ENCODE results near the gene PDIA4.
"Not testable (repeated sequence)": the region's sequence is repeated elsewhere in the genome, so short reads cannot be mapped to it uniquely, and the experiment has no call there.

Gene PDIA4, protein sequence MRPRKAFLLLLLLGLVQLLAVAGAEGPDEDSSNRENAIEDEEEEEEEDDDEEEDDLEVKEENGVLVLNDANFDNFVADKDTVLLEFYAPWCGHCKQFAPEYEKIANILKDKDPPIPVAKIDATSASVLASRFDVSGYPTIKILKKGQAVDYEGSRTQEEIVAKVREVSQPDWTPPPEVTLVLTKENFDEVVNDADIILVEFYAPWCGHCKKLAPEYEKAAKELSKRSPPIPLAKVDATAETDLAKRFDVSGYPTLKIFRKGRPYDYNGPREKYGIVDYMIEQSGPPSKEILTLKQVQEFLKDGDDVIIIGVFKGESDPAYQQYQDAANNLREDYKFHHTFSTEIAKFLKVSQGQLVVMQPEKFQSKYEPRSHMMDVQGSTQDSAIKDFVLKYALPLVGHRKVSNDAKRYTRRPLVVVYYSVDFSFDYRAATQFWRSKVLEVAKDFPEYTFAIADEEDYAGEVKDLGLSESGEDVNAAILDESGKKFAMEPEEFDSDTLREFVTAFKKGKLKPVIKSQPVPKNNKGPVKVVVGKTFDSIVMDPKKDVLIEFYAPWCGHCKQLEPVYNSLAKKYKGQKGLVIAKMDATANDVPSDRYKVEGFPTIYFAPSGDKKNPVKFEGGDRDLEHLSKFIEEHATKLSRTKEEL

DNA sequence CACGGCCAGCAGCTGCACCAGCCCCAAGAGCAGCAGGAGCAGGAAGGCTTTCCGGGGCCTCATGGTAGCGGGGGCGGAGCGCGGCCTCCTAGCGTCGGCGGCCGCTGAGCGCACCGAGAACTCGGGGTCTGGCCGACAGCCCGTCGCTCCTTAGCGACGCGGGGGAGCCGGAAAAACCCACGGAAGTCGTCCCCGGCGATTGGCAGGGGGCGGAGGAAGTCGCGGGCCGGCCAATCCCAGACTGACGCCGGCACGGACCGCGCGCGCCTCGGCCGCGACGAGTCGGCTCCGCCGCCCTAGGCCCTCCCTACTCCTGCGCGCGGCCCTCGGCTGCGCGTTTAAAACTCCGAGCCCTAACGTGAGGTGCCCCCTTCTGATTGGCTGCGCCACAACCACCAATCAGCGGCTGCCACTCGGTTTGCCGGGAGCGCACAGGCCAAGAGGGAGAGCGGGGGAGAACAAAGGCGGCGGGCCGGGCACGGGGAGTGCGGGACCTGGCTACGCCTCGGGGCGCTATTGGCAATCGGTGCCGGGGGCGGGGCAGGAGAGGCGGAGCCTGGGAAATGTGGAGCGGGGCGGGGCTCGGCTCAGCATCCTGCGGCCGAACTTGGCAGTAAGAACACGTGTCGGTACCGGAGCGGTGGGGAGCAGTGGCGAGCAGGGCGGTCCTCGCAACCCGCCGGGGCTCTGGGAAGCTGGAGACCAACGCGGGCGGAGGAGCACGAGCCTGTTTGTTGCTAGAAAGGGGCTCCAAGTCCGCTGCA is at the start of gene PDIA4:
Gene PDIA4, minus strand, starts transcription at position 160 of the 764 bp plus-strand sequence. Its CDS starts 97 bp downstream, at position 63.
- DNase-seq (ENCODE audit: low spot score) = peak; percentile 98

DNA sequence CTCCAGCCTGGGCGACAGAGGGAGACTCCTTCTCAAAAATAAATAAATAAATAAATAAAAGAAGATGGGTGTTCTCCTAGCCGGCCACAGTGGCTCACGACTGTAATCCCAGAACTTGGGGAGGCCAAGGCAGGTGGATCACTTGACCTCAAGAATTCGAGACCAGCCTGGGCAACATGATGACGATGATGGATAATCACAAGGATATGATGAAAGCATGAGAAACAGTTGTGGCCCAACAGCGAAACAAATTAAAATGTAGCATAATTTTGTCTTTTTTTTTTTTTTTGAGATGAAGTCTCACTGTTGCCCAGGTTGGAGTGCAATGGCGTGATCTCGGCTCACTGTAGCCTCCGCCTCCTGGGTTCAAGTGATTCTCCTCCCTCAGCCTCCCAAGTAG is 49.3 kb upstream of the PDIA4 start:
- no peak for DNase-seq (ENCODE audit: low spot score)

DNA sequence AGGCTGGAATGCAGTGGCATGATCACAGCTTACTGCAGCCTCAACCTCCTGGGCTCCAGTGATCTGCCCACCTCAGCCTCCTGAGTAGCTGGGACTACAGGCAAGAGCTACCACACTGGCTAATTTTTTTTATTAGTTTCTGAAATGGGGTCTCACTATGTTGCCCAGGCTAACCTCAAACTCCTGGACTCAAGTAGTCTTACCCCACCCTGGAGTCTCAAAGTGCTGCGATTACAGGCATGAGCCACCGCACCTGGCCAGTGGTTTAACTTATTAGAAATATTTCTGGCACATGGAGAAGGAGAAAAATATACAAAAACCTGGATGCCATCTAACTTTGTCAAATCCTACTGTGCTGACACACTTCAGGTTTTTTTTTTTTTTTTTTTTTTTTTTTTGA is 47.0 kb upstream of the PDIA4 start:
- DNase-seq (ENCODE audit: low spot score) = no peak

DNA sequence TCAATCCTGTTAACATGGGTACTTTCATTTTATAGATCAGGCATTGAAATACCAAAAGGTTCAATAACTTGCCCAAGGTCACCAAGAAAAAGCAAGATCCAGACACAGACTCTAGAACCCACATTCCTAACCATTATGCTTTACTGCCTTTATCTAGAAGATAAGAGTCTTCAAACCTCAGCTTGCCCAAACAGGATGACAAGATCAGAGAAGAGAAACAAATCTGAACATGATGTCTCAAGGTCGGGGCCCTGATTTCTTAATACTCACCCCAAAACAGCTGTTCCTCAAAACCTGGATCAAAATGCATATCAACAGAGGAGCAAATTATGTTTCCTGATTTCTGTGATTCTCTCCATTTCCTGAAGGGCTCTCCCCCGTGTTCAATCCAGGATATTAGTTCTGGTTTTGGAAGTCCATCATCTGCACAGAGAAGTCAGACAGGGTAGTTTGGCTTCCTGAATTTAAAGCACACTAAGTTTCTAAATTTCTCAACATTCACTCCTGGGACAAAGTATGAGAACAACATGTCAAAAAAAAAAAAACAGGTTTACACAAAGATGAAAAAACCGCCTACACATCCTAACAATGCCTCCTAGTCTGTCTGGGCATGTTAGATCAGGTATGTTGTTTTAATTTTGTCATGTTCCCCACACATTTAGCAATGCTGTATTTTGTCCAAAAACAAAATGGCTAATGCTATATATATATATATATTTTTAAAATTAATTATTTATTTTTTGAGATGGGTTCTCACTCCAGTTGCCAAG is 46.0 kb upstream of the PDIA4 start:
- DNase-seq (ENCODE audit: low spot score) = no peak

DNA sequence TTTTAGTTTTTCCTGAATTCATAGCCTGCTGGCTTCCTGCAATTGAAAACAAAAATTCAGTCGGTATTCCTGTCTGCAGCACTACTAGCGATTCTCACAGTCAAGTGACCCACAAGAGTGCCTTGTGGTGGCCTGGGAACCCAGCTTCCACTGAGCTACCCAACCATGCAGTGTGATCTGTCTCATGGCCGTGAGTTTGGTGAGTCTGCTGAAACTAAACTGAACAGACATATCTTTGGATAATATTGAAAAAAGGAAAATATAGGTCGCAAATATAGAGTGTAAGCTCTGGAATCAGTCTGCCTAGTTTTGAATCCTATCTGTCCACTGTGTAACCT is 44.1 kb upstream of the PDIA4 start:
- no peak for DNase-seq (ENCODE audit: low spot score)

DNA sequence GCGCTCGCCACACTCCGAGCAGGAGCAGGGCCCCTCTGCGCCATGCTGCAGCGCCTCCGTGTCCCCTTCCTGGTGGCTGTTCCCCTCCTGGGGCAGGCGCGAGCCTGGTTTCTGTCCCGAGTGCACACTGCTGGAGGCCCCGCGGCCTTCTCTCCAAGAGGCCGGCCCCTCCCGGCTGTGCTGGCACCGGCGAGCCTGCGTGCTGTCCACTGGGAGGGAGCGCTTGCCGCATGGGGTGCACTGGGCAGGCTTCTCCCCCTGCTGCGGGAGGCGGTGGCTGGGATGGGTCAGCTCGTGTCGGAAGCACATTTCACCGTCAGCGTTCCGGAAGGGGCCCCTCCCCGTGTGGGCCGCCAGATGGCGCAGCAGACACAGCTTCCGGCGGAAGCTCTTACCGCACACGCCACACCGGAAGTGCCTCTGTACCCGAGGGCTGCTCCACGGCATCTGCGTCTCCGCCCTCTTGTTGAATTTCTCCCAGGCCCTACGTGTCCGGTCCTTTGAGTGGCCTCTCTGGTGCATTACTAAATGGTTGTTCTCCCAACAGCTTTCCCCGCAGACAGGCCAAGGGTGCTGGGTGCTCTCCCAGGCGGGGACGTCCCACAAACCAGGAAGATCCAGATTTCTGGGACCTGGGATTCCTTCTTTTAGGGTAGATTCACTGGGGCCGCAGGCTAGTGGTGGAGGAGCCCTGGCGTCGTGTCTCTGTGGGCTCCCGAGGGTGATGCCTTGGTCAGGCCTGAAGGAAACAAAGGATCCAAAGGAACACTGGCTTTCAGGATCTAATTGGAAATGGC is 43.5 kb upstream of the PDIA4 start:
- DNase-seq (ENCODE audit: low spot score) = no peak

DNA sequence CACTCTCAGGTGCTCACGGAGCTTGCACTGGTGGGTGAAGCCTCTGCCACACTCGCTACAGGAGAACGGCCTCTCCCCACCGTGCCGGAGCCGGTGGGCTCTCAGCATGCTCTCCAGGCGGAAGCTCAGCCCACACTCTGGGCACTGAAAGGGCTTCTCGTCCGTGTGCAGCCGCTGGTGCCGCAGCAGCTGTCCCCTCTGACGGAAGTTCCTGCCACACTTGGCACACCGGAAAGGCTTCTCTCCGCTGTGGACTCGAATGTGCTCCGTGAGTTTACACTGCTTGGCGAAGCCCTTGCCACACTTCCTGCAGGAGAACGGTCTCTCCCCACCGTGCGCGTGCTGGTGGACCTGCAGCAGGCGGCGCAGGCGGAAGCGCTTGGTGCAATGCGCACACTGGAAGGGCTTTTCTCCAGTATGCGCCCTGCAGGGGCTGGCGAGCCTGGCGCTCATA is 42.9 kb upstream of the PDIA4 start:
- DNase-seq (ENCODE audit: low spot score) = no peak

DNA sequence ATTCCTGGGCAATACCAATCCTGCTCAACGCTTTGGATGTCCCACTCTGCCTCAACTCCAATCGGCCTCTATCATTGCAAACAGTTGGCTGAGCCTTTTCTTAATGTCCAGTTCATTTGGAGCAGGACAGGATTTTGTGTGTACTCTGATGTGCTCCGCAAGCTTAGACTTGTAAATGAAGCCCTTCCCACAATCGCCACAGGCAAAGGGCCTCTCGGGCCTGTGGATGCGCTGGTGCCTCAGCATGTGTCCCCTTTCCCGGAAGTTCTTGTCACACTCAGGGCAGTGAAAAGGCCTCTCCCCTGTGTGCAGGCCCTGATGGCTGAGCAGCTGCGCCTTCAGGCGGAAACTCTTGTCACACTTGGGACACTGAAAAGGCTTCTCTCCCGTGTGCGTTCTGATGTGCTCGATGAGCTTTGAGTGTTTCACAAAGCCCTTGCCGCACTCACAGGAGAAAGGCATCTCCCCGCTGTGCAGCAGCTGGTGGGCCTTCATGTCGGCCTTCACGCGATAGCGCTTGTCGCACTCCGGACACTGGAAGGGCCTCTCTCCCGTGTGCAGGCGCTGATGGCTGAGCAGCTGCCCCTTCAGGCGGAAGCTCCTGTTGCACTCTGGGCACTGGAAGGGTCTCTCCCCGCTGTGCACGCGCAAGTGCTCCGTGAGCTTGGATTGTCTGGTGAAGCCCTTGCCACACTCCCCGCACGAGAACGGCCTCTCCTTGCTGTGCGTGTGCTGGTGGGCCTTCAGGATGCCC is 42.2 kb upstream of the PDIA4 start:
- DNase-seq (ENCODE audit: low spot score) = no peak

DNA sequence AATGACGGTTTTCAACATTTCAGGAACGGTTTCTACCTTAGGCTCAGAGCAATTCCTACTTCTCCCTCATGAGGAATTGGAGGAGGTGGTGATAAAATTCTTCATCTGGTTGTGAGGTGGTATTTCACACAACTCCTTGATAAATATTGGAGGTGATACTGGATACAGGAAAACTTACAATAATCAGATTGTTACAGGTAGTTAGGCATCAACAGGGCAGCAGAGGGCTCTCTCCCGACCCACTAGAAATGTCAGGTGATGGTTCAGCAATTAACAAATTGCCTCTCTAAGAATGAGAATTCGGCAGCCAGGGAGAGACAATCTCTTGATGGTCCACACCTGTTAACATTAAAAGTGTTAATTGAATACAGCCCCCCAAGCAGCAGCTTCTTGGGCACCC is 39.6 kb upstream of the PDIA4 start:
- peak; percentile 18 for DNase-seq (ENCODE audit: low spot score)

DNA sequence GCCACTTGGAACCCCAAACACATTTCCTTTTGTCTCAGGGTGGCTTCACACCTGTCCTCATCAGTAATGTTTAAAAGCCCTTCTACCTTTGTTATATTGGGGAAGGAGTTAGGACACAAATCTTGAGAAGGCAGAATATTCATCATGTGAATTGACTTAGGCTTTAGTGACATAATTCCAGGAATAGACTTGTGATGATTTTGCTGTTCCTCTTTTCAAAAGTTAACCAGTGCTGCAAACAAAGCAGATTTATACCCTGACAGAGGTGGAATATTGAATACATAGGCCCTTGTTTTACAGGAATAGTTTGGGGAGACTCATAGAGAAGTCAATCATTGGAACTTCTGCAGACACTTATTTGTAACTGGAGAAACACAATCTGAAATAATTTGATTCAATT is 35.2 kb upstream of the PDIA4 start:
- DNase-seq (ENCODE audit: low spot score) = no peak

DNA sequence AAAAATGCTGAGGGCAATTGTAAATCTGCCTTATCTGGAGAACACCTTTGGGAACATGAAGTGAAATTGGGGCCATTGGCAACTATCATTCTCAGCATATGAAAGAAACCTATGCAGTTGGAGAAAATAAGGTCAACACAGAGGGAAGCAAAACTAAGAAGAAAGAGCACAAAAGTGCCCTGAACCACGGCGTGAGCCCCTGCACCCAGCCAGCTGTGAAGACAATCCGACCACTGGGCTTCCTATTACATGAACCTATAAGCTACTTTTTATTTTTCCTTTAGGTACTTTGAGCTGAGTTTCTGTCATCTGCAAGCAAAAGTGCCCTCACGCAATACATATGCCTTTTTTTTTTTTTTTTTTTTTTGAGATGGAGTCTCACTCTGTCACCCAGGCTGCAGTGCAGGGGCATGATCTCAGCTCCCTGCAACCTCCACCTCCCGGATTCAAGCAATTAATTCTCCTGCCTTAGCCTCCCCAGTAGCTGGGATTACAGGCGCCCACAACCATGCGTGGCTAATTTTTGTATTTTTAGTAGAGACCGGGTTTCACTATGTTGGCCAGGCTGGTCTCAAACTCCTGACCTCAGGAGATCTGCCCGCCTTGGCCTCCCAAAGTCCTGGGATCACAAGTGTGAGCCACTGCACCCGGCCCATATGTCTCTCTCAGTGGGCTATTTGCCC is 34.1 kb upstream of the PDIA4 start:
- DNase-seq (ENCODE audit: low spot score) = not testable (repeated sequence)

DNA sequence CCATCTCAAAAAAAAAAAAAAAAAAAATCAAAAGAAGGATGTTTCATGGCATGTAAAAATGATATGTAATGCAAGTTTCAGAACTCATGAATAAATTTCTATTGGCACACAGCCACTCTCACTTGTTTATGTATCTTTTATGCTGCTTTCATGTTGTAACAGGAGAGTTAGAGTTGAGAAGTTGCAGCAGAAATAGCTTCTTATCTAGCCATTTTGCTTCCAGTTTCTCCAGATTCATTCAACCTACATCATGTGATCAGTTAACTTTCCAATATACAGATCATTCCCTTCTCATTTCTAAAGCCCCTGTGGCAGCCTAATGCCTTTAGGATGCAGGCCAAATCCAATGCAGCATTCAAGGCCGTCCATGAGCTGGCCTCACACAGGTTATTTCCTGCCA is 31.9 kb upstream of the PDIA4 start:
- no peak for DNase-seq (ENCODE audit: low spot score)

DNA sequence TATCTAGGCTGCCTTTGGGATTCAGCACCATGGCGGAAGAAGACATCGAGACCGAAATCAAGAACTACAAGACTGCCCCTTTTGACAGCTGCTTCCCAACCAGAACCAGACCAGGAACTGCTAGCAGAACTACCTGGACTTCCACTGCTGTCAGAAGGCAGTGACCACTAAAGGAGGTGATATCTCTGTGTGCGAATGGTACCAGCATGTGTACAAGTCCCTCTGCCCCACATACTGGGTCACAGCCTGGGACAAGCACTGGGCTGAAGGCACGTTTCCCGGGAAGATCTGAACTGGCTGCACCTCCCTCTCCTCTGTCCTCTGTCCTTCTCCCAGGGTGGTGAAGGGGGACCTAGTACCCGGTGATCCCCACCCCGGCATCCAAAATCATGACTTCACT is 25.6 kb upstream of the PDIA4 start:
- no peak for DNase-seq (ENCODE audit: low spot score)

DNA sequence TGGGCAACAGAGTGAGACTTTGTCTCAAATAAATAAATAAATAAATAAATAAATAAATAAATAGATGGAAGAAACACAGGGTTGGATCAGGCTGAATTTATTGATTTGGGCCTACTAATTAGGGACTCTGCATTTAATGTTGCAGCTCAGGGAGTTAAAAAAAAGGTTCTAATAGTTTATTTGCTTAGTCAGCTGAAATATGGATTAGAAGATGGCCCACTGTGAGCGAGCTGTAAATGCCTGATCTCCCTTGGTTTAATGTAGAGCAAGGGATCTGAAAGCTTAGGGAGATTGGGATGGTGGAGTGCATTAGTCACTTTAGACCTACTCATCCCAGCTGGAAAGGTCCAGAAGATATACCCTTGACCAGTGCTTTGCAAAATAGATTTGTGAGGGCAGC is 25.1 kb upstream of the PDIA4 start:
- DNase-seq (ENCODE audit: low spot score) = no peak

DNA sequence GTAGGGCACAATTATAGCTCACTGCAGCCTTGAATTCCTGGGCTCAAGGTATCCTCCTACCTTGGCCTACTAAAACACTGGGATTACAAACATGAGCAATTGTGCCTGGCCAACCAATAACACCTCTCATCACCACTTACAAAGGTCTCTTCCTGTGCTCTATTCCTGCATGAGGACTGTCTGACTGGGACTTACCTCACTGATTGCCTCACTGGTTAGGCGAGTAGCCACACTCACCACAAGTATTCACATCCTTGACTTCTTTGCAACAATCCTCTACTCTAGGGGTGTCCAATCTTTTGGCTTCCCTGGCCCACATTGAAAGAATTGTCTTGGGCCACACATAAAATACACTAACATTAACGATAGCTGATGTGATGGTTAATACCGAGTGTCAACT is 22.6 kb upstream of the PDIA4 start:
- no peak for DNase-seq (ENCODE audit: low spot score)

DNA sequence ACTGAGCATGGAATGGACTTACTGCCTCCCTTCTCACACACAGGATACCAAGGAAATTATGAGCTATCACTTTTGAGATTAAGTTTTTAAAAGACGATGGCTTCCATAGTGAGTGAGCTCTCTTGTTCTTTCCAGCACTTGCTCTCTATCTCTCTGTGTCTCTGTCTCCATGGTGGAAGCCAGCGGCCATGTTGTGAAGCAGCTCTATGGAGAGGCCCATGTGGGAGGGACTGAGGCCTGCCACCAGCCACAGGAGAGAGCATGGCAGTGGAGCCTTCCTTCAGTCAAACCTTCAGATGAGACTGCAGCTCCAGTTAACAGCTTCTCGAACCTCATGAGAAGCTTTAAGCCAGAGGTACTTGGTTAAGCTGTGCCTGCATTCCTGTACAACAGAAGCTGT is 20.5 kb upstream of the PDIA4 start:
- DNase-seq (ENCODE audit: low spot score) = no peak

DNA sequence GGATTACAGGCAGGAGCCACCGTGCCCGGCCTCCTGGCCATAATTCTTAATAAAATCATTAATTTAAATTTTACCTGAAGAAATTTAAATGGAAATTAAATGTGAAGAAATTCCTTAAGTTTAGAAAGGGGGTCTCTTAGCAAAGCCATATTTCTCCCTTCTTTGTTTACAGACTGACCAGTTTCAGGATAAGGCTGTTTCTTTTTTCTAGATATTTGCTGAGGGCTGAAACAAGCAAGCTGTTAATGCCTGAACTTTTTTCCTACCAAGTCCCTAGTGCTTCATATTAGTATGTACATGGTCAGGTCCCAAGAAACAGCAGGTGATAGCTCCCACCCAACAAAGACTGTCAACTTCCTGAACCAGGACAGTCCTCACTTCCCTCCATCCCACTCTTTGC is 18.1 kb upstream of the PDIA4 start:
- no peak for DNase-seq (ENCODE audit: low spot score)

DNA sequence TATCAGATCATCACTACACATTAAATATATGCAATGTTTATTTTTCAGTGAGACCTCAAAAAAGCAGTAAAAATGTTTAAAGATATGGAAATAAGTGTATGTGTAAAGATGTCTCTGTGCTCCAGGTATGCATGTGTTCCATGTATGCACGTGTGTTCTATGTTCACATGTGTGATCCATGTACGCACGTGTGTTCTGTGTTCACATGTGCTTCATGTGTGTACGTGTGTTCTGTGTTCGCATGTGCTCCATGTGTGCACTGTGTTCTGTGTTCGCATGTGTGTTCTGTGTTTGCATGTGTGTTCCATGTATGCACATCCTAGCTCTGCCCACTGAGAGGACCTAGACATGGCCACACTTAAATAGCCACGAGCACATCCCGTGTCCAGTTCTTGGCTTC is 15.6 kb upstream of the PDIA4 start:
- no peak for DNase-seq (ENCODE audit: low spot score)

DNA sequence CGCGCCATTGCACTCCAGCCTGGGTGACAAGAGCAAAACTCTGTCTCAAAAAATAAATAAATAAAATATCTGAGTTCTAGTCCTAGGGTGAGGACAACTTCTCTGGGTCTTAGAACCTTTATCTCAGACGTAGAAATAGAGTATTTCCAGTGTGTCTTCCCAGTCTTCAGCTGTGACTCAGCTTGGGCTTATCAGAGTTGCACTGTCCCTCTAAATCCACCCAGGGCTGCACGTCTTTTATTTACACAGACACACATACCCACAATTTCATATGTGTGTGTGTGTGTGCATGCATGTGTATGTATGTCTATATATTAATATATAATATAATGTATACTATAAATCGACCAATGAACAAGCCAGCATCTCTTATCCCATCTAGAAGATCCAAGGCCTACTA is 13.0 kb upstream of the PDIA4 start:
- DNase-seq (ENCODE audit: low spot score) = no peak

DNA sequence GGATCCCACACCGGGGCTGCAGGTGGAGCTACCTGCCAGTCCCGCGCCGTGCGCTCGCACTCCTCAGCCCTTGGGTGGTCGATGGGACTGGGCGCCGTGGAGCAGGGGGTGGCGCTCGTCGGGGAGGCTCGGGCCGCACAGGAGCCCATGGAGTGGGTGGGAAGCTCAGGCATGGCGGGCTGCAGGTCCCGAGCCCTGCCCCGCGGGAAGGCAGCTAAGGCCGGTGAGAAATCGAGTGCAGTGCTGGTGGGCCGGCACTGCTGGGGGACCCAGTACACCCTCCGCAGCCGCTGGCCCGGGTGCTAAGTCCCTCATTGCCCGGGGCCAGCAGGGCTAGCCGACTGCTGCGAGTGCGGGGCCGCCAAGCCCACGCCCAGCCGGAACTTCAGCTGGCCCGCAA is 10.3 kb upstream of the PDIA4 start:
- DNase-seq (ENCODE audit: low spot score) = not testable (repeated sequence)
